ENCODE measurements around the gene EIF2B2. TPM values are rescaled to one million over a fixed set of nuclear protein-coding genes. Genes with fewer than 3 reads are reported as not detected.
A peak's percentile ranks its signal among the peaks of the same experiment; 100 is the strongest.

Gene EIF2B2
- total RNA-seq, 6 donors from 2014 or later: 22.2 to 40.7 (median 32.5) TPM

DNA sequence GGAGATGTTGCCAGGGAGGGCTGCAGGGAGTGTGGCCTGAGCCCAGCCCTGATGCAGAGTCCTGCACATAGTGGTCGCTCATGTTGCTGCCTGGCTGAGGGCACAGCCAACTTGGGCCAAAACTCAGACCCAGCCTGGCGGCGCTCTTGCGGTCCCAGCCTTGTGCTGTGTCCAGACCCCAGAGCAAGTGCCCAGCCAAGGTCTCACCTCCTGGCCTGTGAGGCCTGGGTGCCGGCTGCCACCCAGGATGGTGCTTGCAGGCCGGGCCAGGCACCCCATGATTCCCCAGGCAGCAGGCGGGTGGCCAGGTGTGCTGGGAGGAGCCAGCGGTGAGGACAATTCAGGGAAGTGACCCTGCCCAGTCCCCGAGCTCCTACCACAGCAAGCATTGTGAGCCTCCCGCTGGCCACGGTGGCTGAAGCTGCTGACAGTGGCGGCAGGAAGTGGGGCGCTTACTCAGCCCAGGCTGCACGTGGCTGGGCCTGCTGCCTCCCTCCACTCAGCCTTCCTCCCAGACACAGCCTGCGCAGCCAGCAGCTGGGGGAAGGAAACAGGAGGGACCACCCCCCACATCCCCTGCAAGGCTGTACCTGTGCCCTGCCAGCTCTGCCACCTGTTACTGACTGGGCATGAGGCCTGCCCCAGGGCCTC, 29.6 kb upstream of the EIF2B2 start:
- Histone ChIP-seq H3K27ac (peak overlapping the region in 1 of 4 donors; percentile 43), H3K4me3 (no peak overlapping the region), H3K27me3 (no peaks in the 10 kb centered on the region), H3K9me3 (no peaks in the 10 kb centered on the region), H3K4me1 (peaks cover 0 to 19% (median 12%) of the 10 kb centered on the region in 4 donors), H3K36me3 (no peaks in the 10 kb centered on the region)
- peak; percentile 31 to 48 for ATAC-seq (ENCODE audit: low FRiP score in 2 of 2)
- peak in 1 of 2 donors; percentile 10 for TF ChIP-seq POLR2AphosphoS5 (IDR thresholded peaks at IDR 0.05)
- no peak for TF ChIP-seq POLR2A (IDR thresholded peaks at IDR 0.05)
- no peak for TF ChIP-seq EP300 (IDR thresholded peaks at IDR 0.05)
- TF ChIP-seq, protein P1, sequence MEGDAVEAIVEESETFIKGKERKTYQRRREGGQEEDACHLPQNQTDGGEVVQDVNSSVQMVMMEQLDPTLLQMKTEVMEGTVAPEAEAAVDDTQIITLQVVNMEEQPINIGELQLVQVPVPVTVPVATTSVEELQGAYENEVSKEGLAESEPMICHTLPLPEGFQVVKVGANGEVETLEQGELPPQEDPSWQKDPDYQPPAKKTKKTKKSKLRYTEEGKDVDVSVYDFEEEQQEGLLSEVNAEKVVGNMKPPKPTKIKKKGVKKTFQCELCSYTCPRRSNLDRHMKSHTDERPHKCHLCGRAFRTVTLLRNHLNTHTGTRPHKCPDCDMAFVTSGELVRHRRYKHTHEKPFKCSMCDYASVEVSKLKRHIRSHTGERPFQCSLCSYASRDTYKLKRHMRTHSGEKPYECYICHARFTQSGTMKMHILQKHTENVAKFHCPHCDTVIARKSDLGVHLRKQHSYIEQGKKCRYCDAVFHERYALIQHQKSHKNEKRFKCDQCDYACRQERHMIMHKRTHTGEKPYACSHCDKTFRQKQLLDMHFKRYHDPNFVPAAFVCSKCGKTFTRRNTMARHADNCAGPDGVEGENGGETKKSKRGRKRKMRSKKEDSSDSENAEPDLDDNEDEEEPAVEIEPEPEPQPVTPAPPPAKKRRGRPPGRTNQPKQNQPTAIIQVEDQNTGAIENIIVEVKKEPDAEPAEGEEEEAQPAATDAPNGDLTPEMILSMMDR (IDR thresholded peaks at IDR 0.05): no peak
- DNase-seq: peak; percentile 52 to 84
- WGBS, 2 donors: 60% methylated on average over 15 of the region's 15 CpGs; no CpG with 5 or more reads in 1 of the 2 donors

DNA sequence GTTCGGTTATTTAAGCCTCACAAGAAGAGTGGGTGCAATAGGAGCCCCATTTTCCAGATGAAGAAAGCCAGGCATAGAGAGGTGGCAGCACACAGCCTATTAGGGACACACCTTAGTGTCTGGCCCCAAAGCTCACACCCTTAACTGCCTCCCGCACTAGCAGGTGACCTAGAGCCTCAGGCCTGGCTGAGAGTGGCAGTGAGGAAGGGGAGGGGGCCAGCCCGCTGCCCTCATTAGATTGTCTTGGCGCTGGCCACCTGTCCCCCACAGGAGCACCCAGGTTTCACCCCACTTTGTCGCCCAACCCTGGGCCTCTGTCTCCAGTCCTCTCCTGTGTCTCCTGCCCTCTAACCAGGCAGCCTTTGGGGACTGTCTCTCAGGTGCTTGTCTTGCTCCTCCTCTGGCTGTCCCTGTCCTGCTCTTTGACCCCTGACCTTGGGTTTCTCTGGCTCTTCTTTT, 28.8 kb upstream of the EIF2B2 start:
- no peak for ATAC-seq (ENCODE audit: low FRiP score in 2 of 2)
- 89 to 97% methylated on average over 3 to 5 of the region's 5 CpGs for WGBS, 2 donors
- peaks cover 0 to 19% (median 12%) of the 10 kb centered on the region in 4 donors for H3K4me1 ChIP-seq

DNA sequence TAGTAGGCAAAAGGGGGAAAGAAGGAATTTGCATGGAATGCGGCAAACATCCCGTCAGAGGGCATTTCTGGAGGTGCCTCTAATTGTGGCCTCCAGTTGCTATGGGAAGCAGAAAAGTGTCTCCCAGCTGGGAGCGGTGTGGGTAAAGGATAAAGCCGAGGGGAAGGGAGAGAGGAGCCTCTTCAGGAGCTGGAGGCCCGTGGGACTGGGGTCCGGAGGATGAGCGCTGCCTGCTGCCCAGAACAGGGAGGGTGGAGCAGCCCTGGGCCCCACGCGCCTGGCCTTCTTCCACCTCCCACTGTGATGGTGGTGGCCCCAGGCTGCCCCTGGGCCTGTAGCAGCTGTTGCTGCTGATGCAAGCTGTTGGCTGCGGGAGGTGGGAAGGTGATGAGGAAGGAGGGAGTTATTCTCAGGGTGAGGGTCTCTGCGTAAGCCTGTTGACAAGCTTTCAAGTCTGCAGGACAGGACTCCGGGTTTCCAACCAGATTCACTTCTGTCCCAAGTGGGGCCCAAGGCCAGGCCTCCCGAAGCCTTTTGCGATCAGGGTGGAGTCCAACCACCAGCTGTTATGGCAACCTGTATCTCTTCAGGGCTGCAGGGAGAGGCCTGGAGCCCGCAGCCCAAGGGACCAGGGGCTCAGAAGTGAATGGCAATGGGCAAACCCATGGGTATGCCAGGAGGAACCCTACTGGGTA, 28.2 kb upstream of the EIF2B2 start:
- DNase-seq: no peak
- Histone ChIP-seq H3K27me3 (no peaks in the 10 kb centered on the region), H3K4me3 (no peak overlapping the region), H3K4me1 (peaks cover 0 to 19% (median 12%) of the 10 kb centered on the region in 4 donors), H3K27ac (no peak overlapping the region), H3K9me3 (no peaks in the 10 kb centered on the region), H3K36me3 (no peaks in the 10 kb centered on the region)
- ATAC-seq (ENCODE audit: low FRiP score in 2 of 2): peak in 1 of 2 donors; percentile 19
- no peak for TF ChIP-seq POLR2AphosphoS5 (IDR thresholded peaks at IDR 0.05)
- TF ChIP-seq, protein P1 (IDR thresholded peaks at IDR 0.05): no peak
- no peak for TF ChIP-seq EP300 (IDR thresholded peaks at IDR 0.05)
- no peak for TF ChIP-seq POLR2A (IDR thresholded peaks at IDR 0.05)
- 76 to 86% methylated on average over 11 to 15 of the region's 15 CpGs for WGBS, 2 donors

More for the DNA sequence above, 28.8 kb upstream of the EIF2B2 start:
- TF ChIP-seq, protein P1 (IDR thresholded peaks at IDR 0.05): no peak
- TF ChIP-seq POLR2A (IDR thresholded peaks at IDR 0.05) (no peak), EP300 (IDR thresholded peaks at IDR 0.05) (no peak), POLR2AphosphoS5 (IDR thresholded peaks at IDR 0.05) (no peak)
- Histone ChIP-seq H3K9me3 (no peaks in the 10 kb centered on the region), H3K4me3 (no peak overlapping the region), H3K27me3 (no peaks in the 10 kb centered on the region), H3K27ac (peak overlapping the region in 1 of 4 donors; percentile 43), H3K36me3 (no peaks in the 10 kb centered on the region)
- DNase-seq: no peak

DNA sequence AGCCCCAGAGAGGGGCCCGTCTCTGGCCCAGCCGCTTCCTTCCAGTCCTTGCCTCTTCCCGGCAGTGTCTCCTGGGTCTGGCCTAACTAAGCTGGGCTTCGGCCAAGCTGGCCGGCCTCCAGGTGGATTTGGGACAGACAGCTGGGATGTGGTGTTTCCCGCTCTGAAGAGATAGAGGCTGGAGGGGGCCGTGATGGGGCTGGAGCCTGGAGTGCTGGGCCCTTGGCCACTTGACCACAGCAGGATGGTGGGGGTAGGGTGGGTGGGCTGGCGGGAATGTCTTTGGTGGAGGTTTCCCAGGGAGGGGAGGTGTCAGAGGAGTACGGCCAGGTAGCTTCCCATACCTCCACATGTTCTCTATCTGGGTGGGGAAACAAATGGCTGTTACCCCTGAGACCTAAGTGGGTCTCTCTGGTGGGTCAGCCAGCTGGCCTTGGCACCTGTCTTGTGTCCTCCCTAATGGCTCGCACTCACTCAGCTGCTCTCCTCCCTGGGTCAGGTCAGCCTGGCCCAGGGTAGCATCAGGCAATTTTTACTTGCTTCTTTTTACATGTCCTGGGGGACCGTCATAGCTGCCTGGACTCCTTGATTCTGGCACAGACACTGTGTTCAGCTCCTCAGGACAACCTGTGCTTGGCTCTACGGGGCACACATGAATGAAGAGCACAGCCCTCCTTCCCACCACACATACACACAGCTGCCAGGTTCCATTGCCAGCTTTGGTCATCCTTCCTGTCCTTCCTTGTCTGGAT, 27.5 kb upstream of the EIF2B2 start:
- TF ChIP-seq POLR2A (IDR thresholded peaks at IDR 0.05) (no peak), POLR2AphosphoS5 (IDR thresholded peaks at IDR 0.05) (peak in 1 of 2 donors; percentile 41), EP300 (IDR thresholded peaks at IDR 0.05) (no peak)
- TF ChIP-seq, protein P1 (IDR thresholded peaks at IDR 0.05): no peak
- Histone ChIP-seq H3K9me3 (no peaks in the 10 kb centered on the region), H3K36me3 (no peaks in the 10 kb centered on the region), H3K4me1 (peaks cover 0 to 19% (median 12%) of the 10 kb centered on the region in 4 donors), H3K27me3 (no peaks in the 10 kb centered on the region), H3K4me3 (no peak overlapping the region), H3K27ac (no peak overlapping the region)
- DNase-seq: peak in 1 of 2 donors; percentile 90
- WGBS, 2 donors: 82 to 83% methylated on average over 9 to 12 of the region's 12 CpGs
- ATAC-seq (ENCODE audit: low FRiP score in 2 of 2): peak in 1 of 2 donors; percentile 48
